ENCODE results near the gene GGTA1.
"Not testable (repeated sequence)": the region's sequence is repeated elsewhere in the genome, so short reads cannot be mapped to it uniquely, and the experiment has no call there.

GGTA1 gene

DNA sequence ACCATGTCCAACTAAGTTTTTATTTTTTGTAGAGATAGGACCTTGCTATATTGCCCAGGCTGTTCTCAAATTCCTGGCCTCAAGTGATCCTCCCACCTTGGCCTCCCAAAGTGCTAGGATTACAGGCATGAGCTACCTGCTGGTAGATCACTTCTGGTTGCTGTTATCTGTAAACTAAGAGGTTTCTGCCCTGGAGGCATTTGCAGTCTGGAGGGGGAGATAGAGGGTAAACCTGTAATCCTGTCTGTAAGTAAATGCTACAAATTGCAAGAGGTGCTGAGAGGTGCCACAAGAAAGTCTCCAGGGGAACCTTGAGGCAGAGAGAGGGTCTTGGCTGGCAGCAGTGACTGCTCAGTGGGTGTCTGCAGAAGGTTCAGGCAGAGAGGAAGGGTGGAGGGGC lies 29.0 kb upstream of the GGTA1 start:
- no peak for DNase-seq (ENCODE audit: extremely low read depth, insufficient read length)
- H3K36me3 ChIP-seq (ENCODE audit: control insufficient read depth, insufficient read depth, low read length) = no peaks in the 10 kb centered on the region
- TF ChIP-seq, protein P1, sequence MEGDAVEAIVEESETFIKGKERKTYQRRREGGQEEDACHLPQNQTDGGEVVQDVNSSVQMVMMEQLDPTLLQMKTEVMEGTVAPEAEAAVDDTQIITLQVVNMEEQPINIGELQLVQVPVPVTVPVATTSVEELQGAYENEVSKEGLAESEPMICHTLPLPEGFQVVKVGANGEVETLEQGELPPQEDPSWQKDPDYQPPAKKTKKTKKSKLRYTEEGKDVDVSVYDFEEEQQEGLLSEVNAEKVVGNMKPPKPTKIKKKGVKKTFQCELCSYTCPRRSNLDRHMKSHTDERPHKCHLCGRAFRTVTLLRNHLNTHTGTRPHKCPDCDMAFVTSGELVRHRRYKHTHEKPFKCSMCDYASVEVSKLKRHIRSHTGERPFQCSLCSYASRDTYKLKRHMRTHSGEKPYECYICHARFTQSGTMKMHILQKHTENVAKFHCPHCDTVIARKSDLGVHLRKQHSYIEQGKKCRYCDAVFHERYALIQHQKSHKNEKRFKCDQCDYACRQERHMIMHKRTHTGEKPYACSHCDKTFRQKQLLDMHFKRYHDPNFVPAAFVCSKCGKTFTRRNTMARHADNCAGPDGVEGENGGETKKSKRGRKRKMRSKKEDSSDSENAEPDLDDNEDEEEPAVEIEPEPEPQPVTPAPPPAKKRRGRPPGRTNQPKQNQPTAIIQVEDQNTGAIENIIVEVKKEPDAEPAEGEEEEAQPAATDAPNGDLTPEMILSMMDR (IDR thresholded peaks at IDR 0.05; ENCODE audit: insufficient read depth, low read length, poor library complexity, severe bottlenecking) = no peak
- H3K4me3 ChIP-seq (replicated peaks; ENCODE audit: low read depth, low read length) = no peak overlapping the region
- no peaks in the 10 kb centered on the region; the same call in 1 of the 2 replicates for H3K27me3 ChIP-seq (replicated peaks; ENCODE audit: control insufficient read depth, insufficient read depth, low read length)

DNA sequence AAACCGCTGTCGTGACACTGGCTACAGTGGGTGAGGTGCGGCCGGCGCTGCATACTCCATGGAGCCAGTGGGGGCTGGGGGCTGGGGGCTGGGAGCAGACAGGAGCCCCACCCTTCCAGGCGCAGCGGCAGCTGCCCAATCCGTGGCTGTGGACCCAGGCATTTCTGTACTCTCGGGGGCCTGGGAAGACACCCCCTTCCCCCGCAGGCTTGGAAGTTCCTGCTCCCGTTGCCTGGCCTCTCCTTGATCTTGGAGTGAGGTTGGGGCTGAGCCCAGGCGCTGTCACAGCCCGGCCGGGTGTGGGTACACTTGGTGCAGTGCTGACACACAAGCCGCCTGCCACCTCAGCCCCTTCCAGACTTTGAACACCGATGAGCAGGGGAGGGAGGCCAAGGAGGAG lies 27.7 kb upstream of the GGTA1 start:
- Histone ChIP-seq H3K4me3 (replicated peaks; ENCODE audit: low read depth, low read length) (no peak overlapping the region), H3K27me3 (replicated peaks; ENCODE audit: control insufficient read depth, insufficient read depth, low read length) (no peaks in the 10 kb centered on the region; the same call in 1 of the 2 replicates), H3K36me3 (ENCODE audit: control insufficient read depth, insufficient read depth, low read length) (no peaks in the 10 kb centered on the region)
- DNase-seq (ENCODE audit: extremely low read depth, insufficient read length) = no peak
- TF ChIP-seq, protein P1 (IDR thresholded peaks at IDR 0.05; ENCODE audit: insufficient read depth, low read length, poor library complexity, severe bottlenecking) = no peak

DNA sequence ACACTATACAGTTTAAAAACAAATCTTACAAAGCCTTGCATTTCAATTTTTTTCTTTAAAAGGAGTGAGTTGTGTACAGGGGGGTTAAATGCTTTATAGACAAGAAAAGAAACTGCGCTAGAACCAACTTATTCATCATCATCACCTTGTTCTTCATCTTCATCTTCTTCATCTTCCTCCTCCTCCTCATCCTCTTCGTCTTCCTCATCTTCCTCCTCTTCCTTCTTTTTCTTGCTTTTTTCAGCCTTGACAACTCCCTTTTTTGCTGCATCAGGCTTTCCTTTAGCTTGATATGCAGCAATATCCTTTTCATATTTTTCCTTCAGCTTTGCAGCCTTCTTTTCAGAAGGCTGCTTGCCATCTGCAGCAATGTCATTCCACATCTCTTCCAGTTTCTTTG lies 20.0 kb upstream of the GGTA1 start:
- H3K4me3 ChIP-seq (replicated peaks; ENCODE audit: low read depth, low read length); H3K27me3 ChIP-seq (replicated peaks; ENCODE audit: control insufficient read depth, insufficient read depth, low read length); H3K36me3 ChIP-seq (ENCODE audit: control insufficient read depth, insufficient read depth, low read length); DNase-seq (ENCODE audit: extremely low read depth, insufficient read length): not testable (repeated sequence)

DNA sequence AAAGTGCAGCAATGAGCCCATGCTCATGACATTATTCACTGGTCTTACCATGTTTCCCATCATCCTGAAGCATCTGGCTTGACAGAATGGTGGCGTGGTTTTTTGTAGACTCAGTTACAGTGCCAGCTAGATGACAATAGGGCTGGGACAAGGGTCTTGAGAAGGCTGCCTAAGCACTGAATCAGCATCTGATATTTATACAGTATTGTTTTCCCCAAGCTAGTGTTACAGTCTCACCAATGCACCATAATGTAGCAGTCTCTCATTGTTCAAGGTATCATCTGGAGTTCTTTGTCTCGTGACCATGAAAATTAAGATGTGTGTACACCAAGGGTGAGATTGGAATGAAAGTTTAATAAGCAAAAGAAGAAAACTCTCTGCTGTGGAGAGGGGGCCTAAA lies 19.0 kb upstream of the GGTA1 start:
- Histone ChIP-seq H3K4me3 (replicated peaks; ENCODE audit: low read depth, low read length) (no peak overlapping the region), H3K36me3 (ENCODE audit: control insufficient read depth, insufficient read depth, low read length) (no peaks in the 10 kb centered on the region), H3K27me3 (replicated peaks; ENCODE audit: control insufficient read depth, insufficient read depth, low read length) (no peaks in the 10 kb centered on the region; the same call in 1 of the 2 replicates)
- DNase-seq (ENCODE audit: extremely low read depth, insufficient read length) = no peak
- TF ChIP-seq, protein P1 (IDR thresholded peaks at IDR 0.05; ENCODE audit: insufficient read depth, low read length, poor library complexity, severe bottlenecking) = no peak

DNA sequence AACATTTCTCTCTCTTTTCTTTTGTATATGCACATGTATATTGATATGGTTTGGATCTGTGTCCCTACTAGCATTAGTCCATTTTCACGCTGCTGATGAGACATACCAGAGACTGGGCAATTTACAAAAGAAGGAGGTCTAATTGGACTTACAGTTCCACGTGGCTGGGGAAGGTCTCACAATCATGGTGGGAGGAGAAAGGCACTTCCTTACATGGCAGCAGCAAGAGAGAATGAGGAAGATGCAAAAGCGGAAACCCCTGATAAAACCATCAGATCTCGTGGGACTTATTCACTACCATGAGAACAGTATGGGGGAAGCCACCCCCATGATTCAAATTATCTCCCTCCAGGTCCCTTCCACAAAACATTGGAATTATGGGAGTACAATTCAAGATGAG lies 13.5 kb upstream of the GGTA1 start:
- not testable (repeated sequence) for H3K4me3 ChIP-seq (replicated peaks; ENCODE audit: low read depth, low read length); DNase-seq (ENCODE audit: extremely low read depth, insufficient read length); H3K27me3 ChIP-seq (replicated peaks; ENCODE audit: control insufficient read depth, insufficient read depth, low read length)

DNA sequence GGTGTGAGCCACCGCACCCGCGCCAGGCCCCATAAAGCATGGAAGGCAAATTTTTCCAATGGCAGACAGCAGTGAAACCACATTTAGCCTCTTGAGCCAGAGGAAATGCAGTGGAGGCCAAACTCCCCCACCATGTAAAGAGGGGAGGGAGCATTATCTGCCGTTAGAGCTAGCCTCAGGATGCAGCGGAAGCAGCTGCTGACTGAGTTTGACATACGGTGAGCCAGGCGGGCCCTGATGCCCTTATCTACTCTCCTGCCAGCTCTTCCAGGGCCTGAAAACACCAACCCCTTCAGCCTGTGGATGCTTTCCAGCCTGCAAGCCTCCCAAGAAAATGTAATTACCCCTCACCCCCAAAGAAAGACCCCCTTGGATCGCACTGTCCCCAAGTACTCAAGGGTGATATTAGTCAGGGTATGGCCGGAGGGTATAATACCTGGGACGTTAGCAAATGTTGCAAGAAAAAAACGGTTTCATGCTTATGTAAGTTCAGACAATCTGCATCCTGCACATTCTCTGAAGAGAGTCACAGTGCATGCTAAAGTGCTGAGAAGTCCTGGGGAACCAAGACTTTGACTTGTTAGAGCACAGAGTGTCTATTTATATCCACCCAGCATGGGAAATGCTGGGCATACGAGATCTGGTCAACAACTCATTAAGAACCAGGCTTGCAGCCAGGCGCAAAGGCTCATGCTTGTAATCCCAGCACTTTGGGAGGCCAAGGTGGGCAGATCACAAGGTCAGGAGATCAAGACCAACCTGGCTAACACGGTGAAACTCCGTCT lies 11.3 kb upstream of the GGTA1 start:
- no peak overlapping the region for H3K4me3 ChIP-seq (replicated peaks; ENCODE audit: low read depth, low read length)
- H3K36me3 ChIP-seq (ENCODE audit: control insufficient read depth, insufficient read depth, low read length) = no peaks in the 10 kb centered on the region
- TF ChIP-seq, protein P1 (IDR thresholded peaks at IDR 0.05; ENCODE audit: insufficient read depth, low read length, poor library complexity, severe bottlenecking) = no peak
- no peaks in the 10 kb centered on the region for H3K27me3 ChIP-seq (replicated peaks; ENCODE audit: control insufficient read depth, insufficient read depth, low read length)
- no peak for DNase-seq (ENCODE audit: extremely low read depth, insufficient read length)

More for the DNA sequence above, 13.5 kb upstream of the GGTA1 start:
- H3K36me3 ChIP-seq (ENCODE audit: control insufficient read depth, insufficient read depth, low read length) = not testable (repeated sequence)

DNA sequence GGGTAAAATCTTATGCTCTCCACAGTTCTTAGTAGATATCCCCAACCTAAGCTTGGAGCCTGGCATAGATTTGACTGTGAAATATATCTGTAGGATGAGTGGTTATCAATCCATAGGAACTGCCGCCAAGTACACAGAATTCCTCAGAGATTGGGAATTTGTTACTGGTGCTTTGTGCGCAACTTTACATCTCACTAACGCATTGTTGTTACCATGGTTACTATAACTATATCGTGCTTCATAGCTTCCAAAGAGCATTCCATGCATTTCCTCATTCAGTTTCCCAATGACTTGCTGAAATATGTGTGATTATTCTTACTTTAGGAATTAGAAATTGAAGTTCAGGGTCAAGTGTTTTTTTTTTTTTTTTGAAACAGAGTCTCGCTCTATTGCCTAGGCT lies 9.5 kb upstream of the GGTA1 start:
- TF ChIP-seq, protein P1 (IDR thresholded peaks at IDR 0.05; ENCODE audit: insufficient read depth, low read length, poor library complexity, severe bottlenecking) = no peak
- H3K4me3 ChIP-seq (replicated peaks; ENCODE audit: low read depth, low read length) = no peak overlapping the region
- DNase-seq (ENCODE audit: extremely low read depth, insufficient read length) = no peak
- H3K36me3 ChIP-seq (ENCODE audit: control insufficient read depth, insufficient read depth, low read length) = no peaks in the 10 kb centered on the region
- no peaks in the 10 kb centered on the region for H3K27me3 ChIP-seq (replicated peaks; ENCODE audit: control insufficient read depth, insufficient read depth, low read length)

All from GM06990 (cell line).